HFFc6 (cell line): ENCODE data around the gene SCYGR3. TPM values are rescaled to one million over a fixed set of nuclear protein-coding genes. Genes with fewer than 3 reads are reported as not detected.

Source experiments
- DNase-seq: peaks from one replicate; pipeline ENCODE4 v3.0.0-alpha.2; 2018
- H3K27ac Mint-ChIP-seq: 2 replicates; pipeline ENCODE4 v1.8.0; 2020; ENCODE audit warnings: mild to moderate bottlenecking, mixed read lengths
- H3K27me3 Mint-ChIP-seq: 2 replicates; pipeline ENCODE4 v1.8.0; 2021; ENCODE audit warnings: mild to moderate bottlenecking, moderate library complexity, mixed read lengths; ENCODE audit not compliant: insufficient read depth
- H3K36me3 Mint-ChIP-seq: 2 replicates; pipeline ENCODE4 v1.8.0; 2021; ENCODE audit warnings: low read depth, mixed read lengths
- H3K4me1 Mint-ChIP-seq: 2 replicates; pipeline ENCODE4 v1.8.0; 2020; ENCODE audit warnings: low read depth, mixed read lengths
- H3K4me3 Mint-ChIP-seq: 2 replicates; pipeline ENCODE4 v1.8.0; 2020; ENCODE audit warnings: mild to moderate bottlenecking, moderate library complexity, mixed read lengths
- H3K9me3 Mint-ChIP-seq: 2 replicates; pipeline ENCODE4 v1.8.0; 2020; ENCODE audit warnings: mild to moderate bottlenecking, mixed read lengths
- CTCF ChIP-seq: fragments of 200-600 bp; sonication (generic); IDR thresholded peaks from 2 replicates; pipeline ENCODE4 v1.5.0; 2021; ENCODE audit warnings: antibody characterized with exemption, mild to moderate bottlenecking
- long read RNA-seq: library from polyadenylated mRNA; unstranded; transcript quantifications from one replicate; pipeline ENCODE4 v2.0.0, GENCODE V29; 2019
- total RNA-seq, 6 experiments: library from RNA; stranded (reverse); fragmentation: NEBNext Ultra II Directional; extraction: Animal tissue kit (Norgen Biotek cat#: 25700); gene quantifications; 2 replicates in 1 of 6; 3 replicates in 5 of 6; pipeline ENCODE4 v1.2.3, GENCODE V29; 2021

The SCYGR3 gene
- not detected for total RNA-seq
- long read RNA-seq, result 0 reads

- Mint-ChIP-seq H3K9me3 (no peaks in the 10 kb centered on the region), H3K4me1 (peaks cover 7% of the 10 kb centered on the region; the same call in 1 of the 2 replicates), H3K27ac (no peak within 1 kb of the TSS), H3K36me3 (no peaks in the 10 kb centered on the region), H3K4me3 (no peak within 1 kb of the TSS), H3K27me3 (peaks cover 4% of the 10 kb centered on the region)
- DNase-seq, result no peak
- TF ChIP-seq CTCF, result no peak
Measured at GRCh38 chr2:227614740-227615139, at the start of gene SCYGR3. Gene SCYGR3 (minus strand): TSS chr2:227614840. CDS start chr2:227614840, 0 bp downstream.

- peaks cover 16% of the 10 kb centered on the region for H3K27me3 Mint-ChIP-seq
- no peaks in the 10 kb centered on the region for H3K4me1 Mint-ChIP-seq
- TF ChIP-seq CTCF, result no peak
- DNase-seq, result no peak
- H3K36me3 Mint-ChIP-seq, result no peaks in the 10 kb centered on the region
- H3K27ac Mint-ChIP-seq, result no peak overlapping the region
- no peaks in the 10 kb centered on the region for H3K9me3 Mint-ChIP-seq
- no peak overlapping the region for H3K4me3 Mint-ChIP-seq
Measured at GRCh38 chr2:227661827-227662226, 47.2 kb upstream of the SCYGR3 start.

GRCh38 chr2:227661025-227661649, 46.5 kb upstream of the SCYGR3 start:
- H3K4me1 Mint-ChIP-seq, result no peaks in the 10 kb centered on the region
- no peaks in the 10 kb centered on the region for H3K9me3 Mint-ChIP-seq
- no peak overlapping the region for H3K4me3 Mint-ChIP-seq
- TF ChIP-seq CTCF, result no peak
- no peak for DNase-seq
- no peaks in the 10 kb centered on the region for H3K36me3 Mint-ChIP-seq
- peaks cover 13% of the 10 kb centered on the region for H3K27me3 Mint-ChIP-seq
- H3K27ac Mint-ChIP-seq, result no peak overlapping the region

- TF ChIP-seq CTCF, result no peak
- no peaks in the 10 kb centered on the region for H3K36me3 Mint-ChIP-seq
- H3K4me3 Mint-ChIP-seq, result no peak overlapping the region
- H3K27ac Mint-ChIP-seq, result no peak overlapping the region
- no peaks in the 10 kb centered on the region for H3K9me3 Mint-ChIP-seq
- no peak for DNase-seq
- H3K27me3 Mint-ChIP-seq, result peaks cover 8% of the 10 kb centered on the region; the same call in 1 of the 2 replicates
- H3K4me1 Mint-ChIP-seq, result peaks cover 31% of the 10 kb centered on the region
Measured at GRCh38 chr2:227657199-227657845, 42.7 kb upstream of the SCYGR3 start.

GRCh38 chr2:227655454-227655853, 40.8 kb upstream of the SCYGR3 start:
- Mint-ChIP-seq H3K36me3 (no peaks in the 10 kb centered on the region), H3K27me3 (no peaks in the 10 kb centered on the region; the same call in 1 of the 2 replicates), H3K9me3 (no peaks in the 10 kb centered on the region), H3K4me3 (no peak overlapping the region), H3K4me1 (peaks cover 31% of the 10 kb centered on the region), H3K27ac (no peak overlapping the region)
- TF ChIP-seq CTCF, result no peak
- DNase-seq, result peak; percentile 87
